Gastrocnemius medialis (tissue), 4 donors: ENCODE results near the gene RNU1-4.
"Not testable (repeated sequence)": the region's sequence is repeated elsewhere in the genome, so short reads cannot be mapped to it uniquely, and the experiment has no call there.

ENCODE experiments used
- POLR2A ChIP-seq, 2 donors: fragments of 450-650 bp; IDR thresholded peaks; one replicate each; pipeline ENCODE4 v1.6.1; 2017; ENCODE audit warnings: antibody characterized with exemption in 2 of 2, mild to moderate bottlenecking in 2 of 2, moderate library complexity in 2 of 2
- TF ChIP-seq, protein P1 (sequence below), 5 experiments: fragments of 450-650 bp in 3 of 5; fragments of 200-600 bp in 2 of 5; sonication (generic) in 2 of 5; IDR thresholded peaks in 4 of 5; conservative IDR thresholded peaks in 1 of 5; 1 replicate in 4 of 5; 2 replicates in 1 of 5; pipeline ENCODE4 v1.5.1; 2016 to 2019; ENCODE audit warnings: antibody characterized with exemption in 5 of 5, mild to moderate bottlenecking in 3 of 5, moderate library complexity in 3 of 5

- TF ChIP-seq, protein P1, sequence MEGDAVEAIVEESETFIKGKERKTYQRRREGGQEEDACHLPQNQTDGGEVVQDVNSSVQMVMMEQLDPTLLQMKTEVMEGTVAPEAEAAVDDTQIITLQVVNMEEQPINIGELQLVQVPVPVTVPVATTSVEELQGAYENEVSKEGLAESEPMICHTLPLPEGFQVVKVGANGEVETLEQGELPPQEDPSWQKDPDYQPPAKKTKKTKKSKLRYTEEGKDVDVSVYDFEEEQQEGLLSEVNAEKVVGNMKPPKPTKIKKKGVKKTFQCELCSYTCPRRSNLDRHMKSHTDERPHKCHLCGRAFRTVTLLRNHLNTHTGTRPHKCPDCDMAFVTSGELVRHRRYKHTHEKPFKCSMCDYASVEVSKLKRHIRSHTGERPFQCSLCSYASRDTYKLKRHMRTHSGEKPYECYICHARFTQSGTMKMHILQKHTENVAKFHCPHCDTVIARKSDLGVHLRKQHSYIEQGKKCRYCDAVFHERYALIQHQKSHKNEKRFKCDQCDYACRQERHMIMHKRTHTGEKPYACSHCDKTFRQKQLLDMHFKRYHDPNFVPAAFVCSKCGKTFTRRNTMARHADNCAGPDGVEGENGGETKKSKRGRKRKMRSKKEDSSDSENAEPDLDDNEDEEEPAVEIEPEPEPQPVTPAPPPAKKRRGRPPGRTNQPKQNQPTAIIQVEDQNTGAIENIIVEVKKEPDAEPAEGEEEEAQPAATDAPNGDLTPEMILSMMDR (IDR thresholded peaks at IDR 0.05 in 4 of 5, conservative IDR thresholded peaks at IDR 0.05 in 1 of 5): not testable (repeated sequence)
- not testable (repeated sequence) for TF ChIP-seq POLR2A (IDR thresholded peaks at IDR 0.05)
Observed at GRCh38 chr1:16760801-16761200, 20.5 kb downstream of the RNU1-4 start.
